Activated CD4-positive, alpha-beta memory T cell treated with anti-CD3 and anti-CD28 coated beads, Interleukin-2, amount 10 ng/mL, durations not matched to agents 7 days and 5 days (primary cell): Measurements from ENCODE around the gene GSTO2. TPM values are rescaled to one million over a fixed set of nuclear protein-coding genes. Genes with fewer than 3 reads are reported as not detected.

Experiments used
- CTCF ChIA-PET: fragments of 350-600 bp; sonication (Branson Sonifier 250); formaldehyde crosslinking; loops from one replicate; lab custom pipeline; 2021; ENCODE audit warnings: antibody characterized with exemption, inconsistent platforms; lab: Charles Lee
- POLR2A ChIA-PET: fragments of 350-600 bp; sonication (Branson Sonifier 250); formaldehyde crosslinking; loops from one replicate; lab custom pipeline; 2021; ENCODE audit warnings: antibody characterized with exemption; lab: Charles Lee
- DNase-seq: peaks from one replicate; pipeline ENCODE4 v3.0.0-alpha.2; 2020
- H3K27ac Mint-ChIP-seq: one replicate; pipeline ENCODE4 v1.8.0; 2021; ENCODE audit warnings: mild to moderate bottlenecking, mixed read lengths
- H3K27me3 Mint-ChIP-seq: one replicate; pipeline ENCODE4 v1.8.0; 2021; ENCODE audit warnings: mixed read lengths
- H3K36me3 Mint-ChIP-seq: one replicate; pipeline ENCODE4 v1.8.0; 2021; ENCODE audit warnings: low read depth, mixed read lengths
- H3K4me1 Mint-ChIP-seq: one replicate; pipeline ENCODE4 v1.8.0; 2021; ENCODE audit warnings: mixed read lengths
- H3K4me3 Mint-ChIP-seq: one replicate; pipeline ENCODE4 v1.8.0; 2021; ENCODE audit warnings: mild to moderate bottlenecking, mixed read lengths
- H3K9me3 Mint-ChIP-seq: one replicate; pipeline ENCODE4 v1.8.0; 2021; ENCODE audit warnings: mixed read lengths
- total RNA-seq, 2 experiments: library from RNA; stranded (reverse); gene quantifications; one replicate each; pipeline ENCODE4 v1.2.3, GENCODE V29; 2021

Gene GSTO2
- total RNA-seq, 2 experiments from 2014 or later, result 0.88 to 1.8 TPM

DNA sequence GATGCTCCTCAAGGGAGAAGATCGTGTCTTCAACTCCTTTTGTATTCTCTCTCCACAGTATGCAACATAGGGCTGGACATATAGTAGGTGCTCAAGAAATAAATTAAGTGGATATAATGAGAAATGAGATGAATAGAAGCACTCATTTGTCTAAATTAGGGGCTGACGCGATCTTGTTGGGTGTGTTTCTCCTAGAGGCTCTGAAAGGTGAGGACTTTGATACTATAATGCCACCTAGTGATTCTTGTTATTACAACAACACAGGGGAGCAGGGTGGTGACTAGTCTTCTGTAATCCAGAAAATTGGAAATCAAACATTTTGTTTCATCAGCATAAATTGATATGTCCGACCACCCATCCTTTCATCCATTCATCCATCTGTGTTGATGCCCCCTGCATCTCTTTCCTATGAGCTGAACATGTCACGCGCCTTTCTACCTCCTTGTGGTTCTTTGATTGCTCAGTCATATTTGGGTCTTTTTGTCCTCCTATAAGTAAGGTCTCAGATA, 81.2 kb downstream of the GSTO2 start:
- H3K4me1 Mint-ChIP-seq, result peaks cover 16% of the 10 kb centered on the region
- H3K36me3 Mint-ChIP-seq, result peaks cover 6% of the 10 kb centered on the region
- POLR2A ChIA-PET, result interaction anchor here (1.0 to 3.4 kb wide), 9 partner anchors 12 to 81 kb away, joined by 3 to 37 read pairs (median 5); partner anchors contain the start of genes GSTO2 and ITPRIP
- H3K9me3 Mint-ChIP-seq, result peaks cover 8% of the 10 kb centered on the region
- CTCF ChIA-PET, result interaction anchor here (0.9 to 12.2 kb wide), 16 partner anchors 9 to 95 kb away, joined by 3 to 237 read pairs (median 12); partner anchors contain the start of genes GSTO1 and ITPRIP
- H3K27me3 Mint-ChIP-seq, result no peaks in the 10 kb centered on the region
- no peak for DNase-seq
- H3K4me3 Mint-ChIP-seq, result no peak overlapping the region
- no peak overlapping the region for H3K27ac Mint-ChIP-seq

DNA sequence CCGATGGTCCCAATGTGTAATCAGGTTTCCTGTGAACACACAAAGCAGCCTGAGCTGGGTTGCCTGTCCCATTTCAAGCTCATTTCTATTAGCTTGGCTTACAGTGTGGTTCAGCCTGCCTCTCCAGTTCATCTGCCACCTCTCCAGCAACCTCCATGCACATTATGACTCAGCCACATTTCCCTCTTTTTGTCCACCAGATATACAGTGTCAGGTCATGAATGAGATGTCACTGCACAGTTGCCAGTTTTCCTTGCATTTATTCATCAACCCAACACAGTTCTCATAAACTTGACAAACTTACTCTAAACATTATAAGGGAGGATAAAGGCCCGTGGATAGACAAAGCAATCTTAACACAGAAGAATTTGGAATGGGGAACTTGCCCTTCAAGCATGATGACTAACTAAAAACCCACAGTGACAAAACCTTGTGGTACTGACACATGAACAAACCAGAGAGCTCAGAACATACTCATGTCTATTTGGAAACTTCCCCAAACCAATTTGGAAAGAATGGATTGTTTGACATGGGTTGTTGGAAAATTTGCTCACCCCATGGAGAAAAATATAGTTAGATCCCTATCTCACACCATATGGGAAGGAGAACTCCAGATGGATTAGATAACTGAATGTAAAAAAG, 82.2 kb downstream of the GSTO2 start:
- no peaks in the 10 kb centered on the region for H3K36me3 Mint-ChIP-seq
- H3K9me3 Mint-ChIP-seq, result no peaks in the 10 kb centered on the region
- H3K4me1 Mint-ChIP-seq, result peaks cover 6% of the 10 kb centered on the region
- peak overlapping the region; percentile 75 for H3K27ac Mint-ChIP-seq
- ChIA-PET CTCF (interaction anchor here (0.9 to 12.2 kb wide), 20 partner anchors 10 to 96 kb away, joined by 3 to 237 read pairs (median 10); partner anchors contain the start of genes GSTO1 and ITPRIP), POLR2A (interaction anchor here (0.7 to 3.4 kb wide), 13 partner anchors 13 to 82 kb away, joined by 3 to 37 read pairs (median 5); partner anchors contain the start of genes GSTO2 and ITPRIP)
- peak overlapping the region; percentile 56 for H3K4me3 Mint-ChIP-seq
- DNase-seq, result no peak
- H3K27me3 Mint-ChIP-seq, result no peaks in the 10 kb centered on the region

DNA sequence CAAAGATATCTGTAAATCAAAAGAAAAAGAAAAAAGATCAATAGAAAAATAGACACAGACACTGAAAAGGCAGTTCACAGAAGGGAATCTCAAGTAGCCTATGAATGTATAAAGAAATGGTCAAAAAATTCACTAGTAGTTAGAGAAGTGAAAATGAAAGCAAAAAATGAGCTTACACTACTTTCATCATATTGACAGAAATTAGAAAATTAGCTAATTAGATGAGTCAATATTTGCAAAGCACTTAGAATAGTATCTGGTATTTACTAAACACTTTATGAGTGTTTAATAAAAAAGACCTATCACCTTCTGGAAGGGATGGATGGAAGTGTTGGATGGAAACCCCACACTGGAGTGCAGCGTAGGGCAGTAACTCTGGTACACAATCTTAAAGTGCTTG, 82.9 kb downstream of the GSTO2 start:
- H3K4me1 Mint-ChIP-seq, result peaks cover 3% of the 10 kb centered on the region
- no peak for DNase-seq
- ChIA-PET POLR2A (interaction anchor here (0.7 to 3.4 kb wide), 8 partner anchors 14 to 60 kb away, joined by 3 to 37 read pairs (median 5); partner anchors contain the start of gene ITPRIP), CTCF (interaction anchor here (1.0 to 12.2 kb wide), 18 partner anchors 11 to 97 kb away, joined by 3 to 237 read pairs (median 10); partner anchors contain the start of genes GSTO1 and ITPRIP)
- H3K9me3 Mint-ChIP-seq, result no peaks in the 10 kb centered on the region
- no peaks in the 10 kb centered on the region for H3K27me3 Mint-ChIP-seq
- peak overlapping the region; percentile 69 for H3K27ac Mint-ChIP-seq
- no peaks in the 10 kb centered on the region for H3K36me3 Mint-ChIP-seq
- no peak overlapping the region for H3K4me3 Mint-ChIP-seq

DNA sequence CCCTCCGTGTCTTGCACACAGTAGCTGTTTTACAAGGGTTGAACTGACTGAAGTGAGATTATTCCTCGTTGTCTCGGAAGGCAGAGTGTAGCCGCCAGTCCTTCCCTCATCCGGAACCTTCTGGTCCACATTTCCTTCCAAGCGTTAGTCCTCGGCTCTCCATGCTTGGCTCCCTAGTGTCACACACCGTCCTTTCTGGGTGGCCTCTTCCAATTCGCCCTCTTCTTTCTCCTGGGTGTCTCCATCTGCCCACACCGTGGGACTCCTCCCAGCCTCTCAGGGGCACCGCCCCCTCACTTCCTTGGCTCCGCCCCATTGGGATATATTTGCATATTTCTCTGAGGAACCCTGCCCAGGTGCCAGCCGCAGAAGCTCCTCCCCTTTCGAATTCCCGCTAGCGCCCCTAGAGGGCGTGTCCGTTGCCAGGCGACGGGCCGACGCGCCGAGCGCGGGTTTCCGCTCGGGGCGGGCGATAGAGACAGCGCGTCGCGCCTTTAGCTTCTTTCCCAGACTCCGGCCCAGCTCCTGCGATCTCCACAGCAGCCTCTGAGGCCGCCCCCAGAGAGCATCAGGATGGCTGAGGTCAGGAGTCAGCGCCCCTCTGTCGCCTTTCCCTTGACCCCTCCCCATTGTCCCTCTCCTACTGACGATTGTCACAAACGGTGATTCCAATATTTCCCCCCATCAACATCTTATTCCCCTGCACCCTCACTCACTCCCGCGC, 84.5 kb downstream of the GSTO2 start, which contains the start of gene CFAP58:
CFAP58 (plus strand) TSS at position 509 of the 724 bp plus-strand sequence; CDS start at position 574, 65 bp downstream.
- H3K36me3 Mint-ChIP-seq, result no peaks in the 10 kb centered on the region
- ChIA-PET POLR2A (interaction anchor here (0.6 to 2.0 kb wide), 10 partner anchors 15 to 232 kb away, joined by 3 to 13 read pairs (median 6); partner anchors contain the start of genes GSTO2, ITPRIP and SFR1), CTCF (interaction anchor here (0.6 to 12.2 kb wide), 21 partner anchors 12 to 460 kb away, joined by 3 to 237 read pairs (median 5); partner anchors contain the start of genes GSTO2, ITPRIP and SFR1)
- peak; percentile 96 for DNase-seq
- H3K9me3 Mint-ChIP-seq, result no peaks in the 10 kb centered on the region
- H3K4me3 Mint-ChIP-seq, result no peak within 1 kb of the TSS
- H3K27ac Mint-ChIP-seq, result peak within 1 kb of the TSS; percentile 64
- no peaks in the 10 kb centered on the region for H3K27me3 Mint-ChIP-seq
- H3K4me1 Mint-ChIP-seq, result no peaks in the 10 kb centered on the region

Other genes starting within 250 kb of the GSTO2 start
- gene COL17A1, start 183.3 kb upstream of the GSTO2 start, total RNA-seq, result not detected
- gene SFR1, start 147.0 kb upstream of the GSTO2 start, total RNA-seq, result 10 to 100 TPM; 17.8 to 18.7 TPM
- under 1 TPM; 0.18 to 0.25 TPM for gene CFAP43, start 36.8 kb upstream of the GSTO2 start, total RNA-seq
- gene GSTO1, start 14.3 kb upstream of the GSTO2 start, total RNA-seq, result 100 to 1,000 TPM; 139 to 142 TPM
- gene ITPRIP, start 69.3 kb downstream of the GSTO2 start, total RNA-seq, result 10 to 100 TPM; 24.6 to 25.9 TPM
- gene CFAP58, start 84.6 kb downstream of the GSTO2 start, total RNA-seq, result under 1 TPM; 0.45 to 0.58 TPM